KMS-11 (cell line): ENCODE results near the gene ANKRD34B.

ENCODE experiments used
- H2AFZ ChIP-seq: fragments of 200-600 bp; sonication (generic); 2 replicates; pipeline ENCODE4 v1.6.1; 2016; ENCODE audit warnings: antibody characterized with exemption, mixed run types, low read depth
- H3K27ac ChIP-seq: fragments of 200-600 bp; sonication (generic); 2 replicates; pipeline ENCODE4 v1.6.1; 2016; ENCODE audit warnings: mild to moderate bottlenecking, mixed run types
- H3K27me3 ChIP-seq: fragments of 200-600 bp; sonication (generic); 2 replicates; pipeline ENCODE4 v1.6.1; 2017; ENCODE audit warnings: mild to moderate bottlenecking, low read depth, mixed run types, moderate library complexity; ENCODE audit not compliant: insufficient read depth
- H3K36me3 ChIP-seq: fragments of 200-600 bp; sonication (generic); 2 replicates; pipeline ENCODE4 v1.6.1; 2017; ENCODE audit warnings: mild to moderate bottlenecking, mixed run types; ENCODE audit not compliant: insufficient read depth
- H3K4me1 ChIP-seq: fragments of 200-600 bp; sonication (generic); 2 replicates; pipeline ENCODE4 v1.6.1; 2016; ENCODE audit warnings: mild to moderate bottlenecking, low read depth, mixed run types; ENCODE audit not compliant: poor library complexity, severe bottlenecking
- H3K4me2 ChIP-seq: fragments of 200-600 bp; sonication (generic); 2 replicates; pipeline ENCODE4 v1.7.0; 2016; ENCODE audit warnings: mild to moderate bottlenecking, mixed run types
- H3K4me3 ChIP-seq: fragments of 200-600 bp; sonication (generic); IDR thresholded peaks from 2 replicates; pipeline ENCODE4 v1.6.1; 2017; ENCODE audit warnings: low read depth, low read length, mixed read lengths; ENCODE audit not compliant: insufficient read depth
- H3K79me2 ChIP-seq: fragments of 200-600 bp; sonication (generic); 2 replicates; pipeline ENCODE4 v1.6.1; 2016; ENCODE audit warnings: low read depth, mixed run types; ENCODE audit not compliant: insufficient read depth
- H3K9ac ChIP-seq: fragments of 200-600 bp; sonication (generic); 2 replicates; pipeline ENCODE4 v1.6.1; 2016; ENCODE audit warnings: mild to moderate bottlenecking, mixed run types
- H4K20me1 ChIP-seq: fragments of 200-600 bp; sonication (generic); 2 replicates; pipeline ENCODE4 v1.6.1; 2016; ENCODE audit warnings: mild to moderate bottlenecking, mixed run types; ENCODE audit not compliant: insufficient read depth
- CTCF ChIP-seq: fragments of 200-600 bp; sonication (generic); conservative IDR thresholded peaks from 2 replicates; pipeline ENCODE4 v1.6.1; 2017; ENCODE audit warnings: low read depth, mild to moderate bottlenecking, antibody characterized with exemption, low read length, moderate library complexity, mixed read lengths

Gene ANKRD34B

GRCh38 chr5:80592105-80592504 lies 22.0 kb upstream of the ANKRD34B start:
- H3K4me1 ChIP-seq = no peaks in the 10 kb centered on the region
- H3K4me2 ChIP-seq = no peak overlapping the region
- H3K27me3 ChIP-seq = no peaks in the 10 kb centered on the region
- no peak overlapping the region for H2AFZ ChIP-seq
- H4K20me1 ChIP-seq = no peaks in the 10 kb centered on the region
- H3K4me3 ChIP-seq = no peak overlapping the region
- no peak overlapping the region for H3K9ac ChIP-seq
- no peaks in the 10 kb centered on the region for H3K79me2 ChIP-seq
- H3K27ac ChIP-seq = no peak overlapping the region
- TF ChIP-seq CTCF = no peak
- H3K36me3 ChIP-seq = no peaks in the 10 kb centered on the region

GRCh38 chr5:80591352-80591751 lies 21.3 kb upstream of the ANKRD34B start:
- TF ChIP-seq CTCF = no peak
- Histone ChIP-seq H3K4me1 (no peaks in the 10 kb centered on the region), H3K4me3 (no peak overlapping the region), H3K36me3 (no peaks in the 10 kb centered on the region), H3K27ac (no peak overlapping the region), H3K9ac (no peak overlapping the region), H4K20me1 (no peaks in the 10 kb centered on the region), H2AFZ (no peak overlapping the region), H3K27me3 (no peaks in the 10 kb centered on the region), H3K4me2 (no peak overlapping the region), H3K79me2 (no peaks in the 10 kb centered on the region)

GRCh38 chr5:80590766-80591165 lies 20.7 kb upstream of the ANKRD34B start:
- no peaks in the 10 kb centered on the region for H4K20me1 ChIP-seq
- no peaks in the 10 kb centered on the region for H3K27me3 ChIP-seq
- TF ChIP-seq CTCF = no peak
- H3K9ac ChIP-seq = no peak overlapping the region
- H3K4me2 ChIP-seq = no peak overlapping the region
- H3K79me2 ChIP-seq = no peaks in the 10 kb centered on the region
- no peak overlapping the region for H3K27ac ChIP-seq
- H3K4me1 ChIP-seq = no peaks in the 10 kb centered on the region
- H3K4me3 ChIP-seq = no peak overlapping the region
- no peak overlapping the region for H2AFZ ChIP-seq
- no peaks in the 10 kb centered on the region for H3K36me3 ChIP-seq

GRCh38 chr5:80588858-80589540 lies 18.9 kb upstream of the ANKRD34B start:
- no peak overlapping the region for H3K4me2 ChIP-seq
- no peaks in the 10 kb centered on the region for H4K20me1 ChIP-seq
- TF ChIP-seq CTCF = no peak
- H3K79me2 ChIP-seq = no peaks in the 10 kb centered on the region
- no peak overlapping the region for H3K4me3 ChIP-seq
- H3K27ac ChIP-seq = no peak overlapping the region
- no peaks in the 10 kb centered on the region for H3K4me1 ChIP-seq
- H2AFZ ChIP-seq = no peak overlapping the region
- no peaks in the 10 kb centered on the region for H3K36me3 ChIP-seq
- no peaks in the 10 kb centered on the region for H3K27me3 ChIP-seq
- no peak overlapping the region for H3K9ac ChIP-seq
